Stimulated activated CD4-positive, alpha-beta T cell treated with anti-CD3 and anti-CD28 coated beads, TNF-alpha, amount 100 ng/mL, for 1 hour (primary cell): ENCODE measurements around the gene RPLP1.
A peak's percentile ranks its signal among the peaks of the same experiment; 100 is the strongest.

Source experiments
- DNase-seq, 3 donors: peaks; one replicate each; pipeline ENCODE4 v3.0.0-alpha.2; 2020; ENCODE audit warnings: low read depth in 3 of 3, low spot score in 1 of 3

RPLP1 gene

GRCh38 chr15:69452692-69453521, at the start of gene RPLP1:
TSS of gene RPLP1 (plus strand) at chr15:69452818. CDS start at chr15:69452949, 131 bp downstream.
- DNase-seq, result peak; percentile 92 to 94 (median 94)

GRCh38 chr15:69403594-69403993, 49.0 kb upstream of the RPLP1 start:
- no peak for DNase-seq

DNA sequence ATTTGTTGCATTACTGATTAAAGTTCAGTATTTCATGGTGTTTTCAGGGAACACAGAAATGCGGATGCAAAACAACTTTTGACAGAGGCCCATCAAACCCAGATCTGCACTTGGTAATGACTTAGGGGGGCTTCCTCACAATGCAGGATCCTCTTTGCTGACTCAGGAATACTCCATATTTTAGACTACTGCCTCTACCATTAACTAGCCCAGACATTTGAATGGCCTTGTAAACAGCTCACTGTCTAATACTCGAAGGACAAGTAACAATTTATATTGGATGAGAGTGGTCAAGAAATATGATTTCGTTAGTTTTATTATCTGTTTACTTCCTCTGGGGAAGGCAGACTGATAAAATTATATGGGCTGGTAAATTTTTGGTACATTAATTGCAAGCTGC, 47.5 kb upstream of the RPLP1 start:
- DNase-seq, result no peak

GRCh38 chr15:69407719-69408400, 44.8 kb upstream of the RPLP1 start:
- no peak for DNase-seq

GRCh38 chr15:69408841-69409240, 43.8 kb upstream of the RPLP1 start:
- DNase-seq, result no peak

DNA sequence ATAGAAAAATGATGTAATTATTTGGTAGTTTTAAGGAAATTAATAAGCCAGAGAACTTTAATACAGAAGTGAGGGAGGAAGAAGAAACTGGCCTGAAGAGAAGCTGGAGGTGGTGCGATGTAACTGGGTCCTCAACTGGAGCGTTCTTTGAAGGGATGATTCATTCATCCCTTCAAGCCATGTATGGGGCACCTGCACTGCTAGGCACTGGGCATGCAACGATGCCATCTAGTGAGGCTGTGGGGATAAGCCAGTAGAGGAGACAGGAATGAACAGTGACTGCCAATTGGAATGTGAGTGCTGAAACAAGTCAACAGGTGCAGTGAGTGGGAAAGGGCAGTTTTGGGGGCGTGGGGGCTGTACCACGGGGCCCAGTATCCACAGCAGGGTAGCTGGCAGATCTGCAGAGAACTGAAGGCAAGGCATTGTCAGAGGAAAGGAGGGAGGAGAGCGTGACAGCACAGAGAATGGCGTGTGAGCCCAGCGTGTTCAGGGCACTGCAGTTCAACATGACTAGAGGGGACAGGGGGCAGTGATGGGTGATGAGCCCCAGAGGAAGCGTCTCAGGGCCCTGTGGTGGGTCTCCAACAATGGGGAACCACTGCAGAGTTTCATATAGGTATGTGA, 42.3 kb upstream of the RPLP1 start:
- DNase-seq, result no peak

GRCh38 chr15:69412274-69412673, 40.3 kb upstream of the RPLP1 start:
- no peak for DNase-seq

DNA sequence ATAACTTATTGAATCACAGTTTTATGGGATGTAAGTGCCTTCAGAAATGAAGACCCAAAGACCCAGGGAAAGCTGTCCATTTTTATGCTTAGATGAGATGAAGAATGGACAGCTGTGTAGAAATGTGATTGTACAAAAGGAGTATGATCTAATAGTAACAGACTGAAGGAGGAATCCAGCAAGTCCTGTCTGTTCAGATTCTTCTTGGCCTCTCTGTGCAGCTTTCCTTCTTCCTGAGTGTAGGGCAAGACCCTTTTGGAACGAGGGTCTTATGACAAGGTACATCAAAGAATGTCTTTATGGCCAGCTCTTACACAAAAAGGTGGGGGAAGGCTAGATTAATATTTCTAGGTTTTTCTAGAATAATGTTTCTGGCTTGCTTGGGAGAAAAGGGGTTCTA, 39.9 kb upstream of the RPLP1 start:
- DNase-seq, result no peak

DNA sequence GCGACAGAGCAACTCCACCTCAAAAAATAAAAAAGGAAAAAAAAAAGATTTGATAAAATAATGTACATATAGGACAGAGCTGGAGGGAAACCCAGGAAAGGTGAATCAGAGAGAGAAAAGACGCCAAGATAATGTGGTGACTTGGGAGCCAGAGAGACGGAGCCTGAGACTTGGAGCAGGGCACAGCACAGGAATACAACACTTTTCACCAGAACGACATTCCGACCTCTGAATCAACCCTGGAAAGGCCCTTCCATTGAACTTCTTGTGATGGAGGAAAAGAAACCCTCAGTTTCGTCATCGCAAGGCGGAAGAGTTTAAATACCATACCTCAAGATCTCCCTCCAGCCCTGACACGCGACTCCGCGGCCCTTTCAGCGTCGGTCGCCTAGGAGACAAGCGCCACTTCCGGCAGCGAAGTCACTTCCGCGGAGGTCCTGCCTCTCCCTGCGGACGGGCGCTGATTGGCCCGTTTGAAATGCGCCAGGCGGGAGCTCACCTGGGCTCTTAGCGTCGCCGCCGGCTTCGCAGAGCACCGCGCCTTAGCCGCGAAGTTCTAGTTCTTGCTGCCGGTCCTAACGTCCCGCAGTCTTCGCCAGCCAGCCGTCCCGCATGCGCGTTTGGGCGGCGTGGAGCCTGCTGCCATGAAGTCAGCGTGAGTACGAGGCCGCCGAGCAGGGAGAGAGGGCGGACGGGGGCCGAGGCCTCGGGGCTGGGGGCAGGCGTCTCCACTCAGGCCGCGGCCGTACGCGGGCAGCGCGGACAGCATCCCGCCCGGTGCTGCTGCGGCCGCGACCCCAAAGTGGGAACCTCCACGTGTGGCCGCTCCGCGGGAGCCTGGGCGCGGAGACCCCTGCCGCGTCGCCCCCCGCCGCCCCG, 38.6 kb upstream of the RPLP1 start, which contains the start of gene KIF23:
TSS of gene KIF23 (plus strand) at position 528 of the 879 bp plus-strand sequence. CDS start at position 645, 117 bp downstream.
- peak; percentile 81 to 86 (median 81) for DNase-seq

GRCh38 chr15:69414701-69415167, 37.9 kb upstream of the RPLP1 start:
- no peak for DNase-seq

DNA sequence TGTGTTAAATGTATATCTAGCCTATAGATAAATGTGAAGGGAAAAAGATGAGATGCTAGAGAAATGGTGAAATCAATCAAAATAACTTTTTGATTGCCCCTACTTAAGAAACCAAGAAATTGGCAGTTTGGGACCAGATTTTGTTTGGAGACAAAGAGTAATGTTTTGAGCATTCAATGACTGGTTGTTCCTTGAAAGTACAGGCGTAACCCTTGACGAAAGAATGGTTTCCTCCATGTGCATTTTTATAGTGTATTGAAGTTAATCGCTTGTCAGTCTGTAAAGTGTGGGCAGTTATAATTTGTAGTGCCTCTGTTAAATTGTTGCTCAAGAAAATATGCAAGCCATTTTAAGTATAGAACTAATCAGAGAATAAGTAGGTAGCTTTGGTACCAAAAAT, 37.2 kb upstream of the RPLP1 start:
- DNase-seq, result no peak

GRCh38 chr15:69417581-69417980, 35.0 kb upstream of the RPLP1 start:
- DNase-seq, result no peak

GRCh38 chr15:69421498-69421897, 31.1 kb upstream of the RPLP1 start:
- DNase-seq, result no peak

- no peak for DNase-seq
Measured at GRCh38 chr15:69422336-69422895, 30.2 kb upstream of the RPLP1 start.

DNA sequence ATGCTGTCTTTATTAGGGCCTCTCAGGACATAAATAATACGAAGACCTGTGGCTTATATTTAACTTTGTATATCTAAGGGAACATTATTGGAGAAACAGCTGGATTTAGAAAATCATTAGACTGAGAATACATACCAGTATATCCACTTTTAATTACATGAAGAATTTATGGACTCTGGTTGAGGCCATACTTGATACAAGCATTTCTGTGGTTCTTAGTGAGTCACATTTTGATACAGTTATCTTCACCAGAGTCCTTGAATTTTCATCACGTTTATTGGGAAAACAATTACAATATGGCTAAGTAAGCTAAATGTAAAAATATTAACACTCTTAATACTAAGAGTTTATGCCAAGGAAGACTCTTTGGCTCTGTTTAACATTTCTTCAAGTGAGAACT, 28.6 kb upstream of the RPLP1 start:
- DNase-seq, result no peak

- DNase-seq, result no peak
Measured at GRCh38 chr15:69424748-69425413, 27.7 kb upstream of the RPLP1 start.

DNA sequence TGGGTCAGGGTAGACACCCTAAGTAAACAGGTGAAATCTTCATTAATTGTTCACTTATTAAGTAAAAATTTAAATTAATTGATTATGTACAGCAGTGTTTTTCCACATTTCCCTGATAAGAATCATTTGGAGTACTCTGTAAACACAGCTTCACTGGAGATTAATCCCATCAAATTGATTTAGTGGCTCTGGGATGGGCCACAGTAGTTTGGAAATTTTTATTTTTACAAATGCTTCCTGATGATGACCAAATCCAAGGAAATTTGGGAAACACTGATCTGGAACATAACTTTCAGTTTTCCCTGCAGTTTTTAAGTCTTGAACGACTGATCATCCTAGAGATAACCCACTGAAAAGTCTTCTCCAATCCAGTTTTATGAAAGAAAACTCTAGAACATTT, 18.8 kb upstream of the RPLP1 start:
- DNase-seq, result no peak

GRCh38 chr15:69434238-69434637, 18.4 kb upstream of the RPLP1 start:
- DNase-seq, result no peak

DNA sequence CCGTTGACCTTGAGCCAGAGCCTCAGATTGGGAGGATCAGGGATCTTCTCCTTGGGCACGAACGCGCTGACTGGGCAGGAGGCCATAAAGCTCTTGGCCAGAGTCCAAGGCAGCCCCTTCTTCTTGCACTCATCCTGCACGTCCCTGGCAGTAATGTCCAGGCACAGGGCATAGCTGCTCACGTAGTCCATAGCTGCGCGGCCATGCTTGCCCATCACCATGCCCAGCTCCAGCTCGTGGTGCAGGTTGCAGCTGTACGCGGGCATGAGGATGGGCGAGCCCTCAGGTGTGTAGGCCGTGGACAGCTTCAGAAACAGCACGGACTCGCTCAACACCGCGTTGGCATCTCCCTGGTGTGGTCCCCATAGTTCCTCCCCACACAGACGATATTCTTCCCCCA, 17.9 kb upstream of the RPLP1 start:
- DNase-seq, result no peak

GRCh38 chr15:69435985-69436384, 16.6 kb upstream of the RPLP1 start:
- no peak for DNase-seq
